Neural cell (in vitro differentiated cells): ENCODE results near the gene IL17B. TPM values are rescaled to one million over a fixed set of nuclear protein-coding genes. Genes with fewer than 3 reads are reported as not detected.

ENCODE experiments used
- H2AFZ ChIP-seq: fragments of 200-600, 300-800 bp; sonication (generic), shearing (Covaris generic); 2 replicates; pipeline ENCODE4 v1.6.0; 2014; ENCODE audit warnings: low read depth, mild to moderate bottlenecking, antibody characterized with exemption, low read length, moderate library complexity
- H3F3A ChIP-seq: fragments of 200-600 bp; shearing (Covaris generic); 2 replicates; pipeline ENCODE4 v1.6.1; 2016; ENCODE audit warnings: mild to moderate bottlenecking, moderate library complexity, mixed read lengths, antibody characterized with exemption, low read length; ENCODE audit not compliant: insufficient read depth, poor library complexity, severe bottlenecking
- H3K27ac ChIP-seq: fragments of 200-600, 300-800 bp; sonication (generic), shearing (Covaris generic); 2 replicates; pipeline ENCODE4 v1.5.1; 2014; ENCODE audit warnings: mild to moderate bottlenecking, low read length, moderate library complexity
- H3K27me3 ChIP-seq: fragments of 300-800, 200-600 bp; sonication (generic), shearing (Covaris generic); 2 replicates; pipeline ENCODE4 v1.6.0; 2014; ENCODE audit warnings: mild to moderate bottlenecking, low read depth, low read length, moderate library complexity; ENCODE audit not compliant: insufficient read depth
- H3K36me3 ChIP-seq: fragments of 300-800, 200-600 bp; sonication (generic), shearing (Covaris generic); 2 replicates; pipeline ENCODE4 v1.5.1; 2014; ENCODE audit warnings: mild to moderate bottlenecking, antibody characterized with exemption, low read length, moderate library complexity; ENCODE audit not compliant: insufficient read depth
- H3K4me2 ChIP-seq: fragments of 300-800, 200-600 bp; sonication (generic), shearing (Covaris generic); 2 replicates; pipeline ENCODE4 v1.6.0; 2014; ENCODE audit warnings: mild to moderate bottlenecking, low read length
- H3K4me3 ChIP-seq: fragments of 300-800, 200-600 bp; sonication (generic), shearing (Covaris generic); 2 replicates; pipeline ENCODE4 v1.5.1; 2014; ENCODE audit warnings: mild to moderate bottlenecking, low read length, moderate library complexity
- H3K79me2 ChIP-seq: fragments of 200-600 bp; shearing (Covaris generic); replicated peaks from 2 replicates; pipeline ENCODE4 v1.6.0; 2014; ENCODE audit warnings: mild to moderate bottlenecking, low read length, moderate library complexity; ENCODE audit not compliant: insufficient read depth
- H3K9ac ChIP-seq: fragments of 300-800, 200-600 bp; sonication (generic), shearing (Covaris generic); 2 replicates; pipeline ENCODE4 v1.6.1; 2016; ENCODE audit warnings: mild to moderate bottlenecking, low read length, mixed read lengths
- H3K9me2 ChIP-seq: fragments of 200-600 bp; shearing (Covaris generic); 2 replicates; pipeline ENCODE4 v1.6.1; 2016; ENCODE audit warnings: mild to moderate bottlenecking, low read length, mixed read lengths; ENCODE audit not compliant: insufficient read depth
- H3K9me3 ChIP-seq: fragments of 200-600, 300-800 bp; sonication (generic), shearing (Covaris generic); 2 replicates; pipeline ENCODE4 v1.6.1; 2016; ENCODE audit warnings: mild to moderate bottlenecking, mixed run types, low read length, moderate library complexity, mixed read lengths
- H4K20me1 ChIP-seq: fragments of 200-600 bp; shearing (Covaris generic); 2 replicates; pipeline ENCODE4 v1.6.1; 2016; ENCODE audit warnings: mild to moderate bottlenecking, mixed run types; ENCODE audit not compliant: insufficient read depth
- CTCF ChIP-seq: fragments of 450-650 bp; IDR thresholded peaks from 2 replicates; pipeline ENCODE4 v1.5.1; 2014; ENCODE audit warnings: antibody characterized with exemption, mild to moderate bottlenecking, moderate library complexity; ENCODE audit not compliant: poor library complexity, severe bottlenecking
- EP300 ChIP-seq: fragments of 450-650 bp; conservative IDR thresholded peaks from 2 replicates; pipeline ENCODE4 v1.6.1; 2014; ENCODE audit warnings: antibody characterized with exemption, mild to moderate bottlenecking, moderate library complexity; ENCODE audit not compliant: poor library complexity, severe bottlenecking
- EZH2 ChIP-seq: fragments of 200-600, 300-800 bp; shearing (Covaris generic), sonication (generic); IDR thresholded peaks from 2 replicates; pipeline ENCODE4 v1.6.1; 2014; ENCODE audit warnings: antibody characterized with exemption, low read length, borderline replicate concordance, mild to moderate bottlenecking; ENCODE audit not compliant: insufficient read depth, poor library complexity, severe bottlenecking
- MXI1 ChIP-seq: fragments of 450-650 bp; conservative IDR thresholded peaks from 2 replicates; pipeline ENCODE4 v1.6.1; 2014; ENCODE audit warnings: antibody characterized with exemption, mild to moderate bottlenecking; ENCODE audit not compliant: poor library complexity, severe bottlenecking
- POLR2AphosphoS5 ChIP-seq: IDR thresholded peaks from 2 replicates; pipeline ENCODE4 v1.6.1; 2012
- RAD21 ChIP-seq: fragments of 450-650 bp; conservative IDR thresholded peaks from 2 replicates; pipeline ENCODE4 v1.6.1; 2014; ENCODE audit warnings: antibody characterized with exemption, mild to moderate bottlenecking, moderate library complexity
- REST ChIP-seq: IDR thresholded peaks from 2 replicates; pipeline ENCODE4 v1.6.1; 2012; ENCODE audit warnings: borderline replicate concordance
- SMC3 ChIP-seq: fragments of 450-650 bp; conservative IDR thresholded peaks from 2 replicates; pipeline ENCODE4 v1.6.1; 2014; ENCODE audit warnings: antibody characterized with exemption, mild to moderate bottlenecking, moderate library complexity; ENCODE audit not compliant: poor library complexity
- TAF1 ChIP-seq: IDR thresholded peaks from 2 replicates; pipeline ENCODE4 v1.6.1; 2012; ENCODE audit warnings: low read depth
- polyA plus RNA-seq: library from polyadenylated mRNA; depleted of rRNA; stranded (reverse); fragments of >200 nt; gene quantifications from 2 replicates; pipeline ENCODE4 v1.2.3, GENCODE V29; 2014

IL17B gene
- polyA plus RNA-seq, 1 donor from 2014 or later, result not detected

- H3K9me2 ChIP-seq, result no peaks in the 10 kb centered on the region
- H3K4me3 ChIP-seq, result no peak overlapping the region
- H4K20me1 ChIP-seq, result no peaks in the 10 kb centered on the region
- no peaks in the 10 kb centered on the region for H3F3A ChIP-seq
- no peak overlapping the region for H3K27ac ChIP-seq
- H3K79me2 ChIP-seq, result no peaks in the 10 kb centered on the region
- no peak for TF ChIP-seq EP300
- no peak for TF ChIP-seq REST
- no peaks in the 10 kb centered on the region for H3K27me3 ChIP-seq
- no peak overlapping the region for H3K4me2 ChIP-seq
- H2AFZ ChIP-seq, result no peak overlapping the region
- no peaks in the 10 kb centered on the region for H3K9me3 ChIP-seq
- no peaks in the 10 kb centered on the region for H3K36me3 ChIP-seq
- H3K9ac ChIP-seq, result no peak overlapping the region
Observed at GRCh38 chr5:149408252-149409099, 29.4 kb upstream of the IL17B start.

DNA sequence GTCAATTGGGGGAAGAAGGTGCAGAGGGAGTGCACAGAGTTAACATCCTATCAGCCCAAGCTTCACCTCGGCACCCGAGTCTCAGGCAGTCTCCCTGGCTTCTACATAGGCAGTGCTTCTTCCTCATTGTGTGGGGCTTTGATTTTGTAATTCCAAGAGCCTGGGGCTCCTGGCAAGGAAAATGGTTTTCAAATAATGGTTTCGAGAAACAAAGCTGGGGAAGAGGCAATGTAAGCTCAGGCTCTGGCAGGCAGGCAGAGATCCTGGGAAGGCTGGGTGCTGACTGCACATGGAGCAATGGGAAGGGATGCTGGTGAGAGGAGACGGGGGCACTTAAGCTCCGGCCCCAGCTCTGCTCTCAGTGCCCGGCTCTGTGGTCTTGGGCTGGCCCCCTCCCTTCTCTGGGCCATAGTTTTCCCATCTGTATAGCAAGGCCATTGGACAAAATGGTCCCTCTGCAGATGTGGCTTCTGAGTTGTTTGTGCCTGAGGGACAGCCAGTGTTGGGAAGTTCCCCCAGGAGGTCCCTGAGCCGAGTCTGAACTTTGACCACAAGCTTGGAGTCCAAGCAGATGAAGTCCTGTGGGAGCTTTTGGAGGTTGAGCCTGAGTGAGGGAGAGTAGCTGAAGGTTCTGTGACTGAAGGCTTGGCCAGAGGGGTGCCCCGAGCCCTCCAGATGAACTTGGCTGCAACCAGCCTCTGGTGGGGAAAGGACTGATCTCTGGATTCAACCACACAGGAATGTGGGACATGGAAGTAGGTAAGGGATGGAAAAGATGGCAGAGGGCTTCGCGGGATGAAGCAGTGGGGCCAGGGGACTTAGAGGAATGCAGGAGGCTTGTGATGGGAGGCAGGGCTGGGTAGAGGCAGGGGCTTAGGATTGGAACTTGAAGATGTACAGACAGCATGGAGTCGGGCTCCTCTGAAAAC lies 28.5 kb upstream of the IL17B start:
- Histone ChIP-seq H4K20me1 (no peaks in the 10 kb centered on the region), H2AFZ (no peak overlapping the region), H3K9me3 (no peaks in the 10 kb centered on the region), H3K4me3 (no peak overlapping the region), H3F3A (no peaks in the 10 kb centered on the region), H3K4me2 (no peak overlapping the region), H3K9me2 (no peaks in the 10 kb centered on the region), H3K36me3 (no peaks in the 10 kb centered on the region), H3K27me3 (no peaks in the 10 kb centered on the region), H3K27ac (no peak overlapping the region), H3K79me2 (no peaks in the 10 kb centered on the region), H3K9ac (no peak overlapping the region)
- TF ChIP-seq MXI1 (no peak), CTCF (no peak), TAF1 (no peak), SMC3 (no peak), EP300 (no peak), REST (no peak), POLR2AphosphoS5 (no peak), RAD21 (no peak), EZH2 (no peak)
